WTC11 (cell line): ENCODE data around the gene IL16. TPM values are rescaled to one million over a fixed set of nuclear protein-coding genes. Genes with fewer than 3 reads are reported as not detected.

Experiments used
- ATAC-seq: fragments of 200-7000 bp; cut with Tn5 transposase; 2 replicates; pipeline ENCODE4 v1.10.0; 2021; ENCODE audit warnings: mild to moderate bottlenecking, moderate library complexity
- CTCF ChIA-PET: fragments of 300-600 bp; sonication (Branson Sonifier 250); formaldehyde crosslinking; loops from one replicate; lab custom pipeline; 2021; ENCODE audit warnings: antibody characterized with exemption; lab: Charles Lee
- POLR2A ChIA-PET: fragments of 350-600 bp; sonication (Branson Sonifier 250); formaldehyde crosslinking; loops from one replicate; lab custom pipeline; 2021; ENCODE audit warnings: antibody characterized with exemption; lab: Charles Lee
- DNase-seq: peaks from one replicate; pipeline ENCODE4 v3.0.0; 2021; ENCODE audit warnings: low spot score
- H3K27ac Mint-ChIP-seq: 2 replicates; pipeline ENCODE4 v1.8.0; 2021; ENCODE audit warnings: mixed read lengths
- H3K27me3 Mint-ChIP-seq: 2 replicates; pipeline ENCODE4 v1.8.0; 2021; ENCODE audit warnings: low read depth, mild to moderate bottlenecking, moderate library complexity, mixed read lengths
- H3K36me3 Mint-ChIP-seq: 2 replicates; pipeline ENCODE4 v1.8.0; 2021; ENCODE audit warnings: mixed read lengths
- H3K4me1 Mint-ChIP-seq: 2 replicates; pipeline ENCODE4 v1.8.0; 2022; ENCODE audit warnings: mixed read lengths
- H3K4me3 Mint-ChIP-seq: 2 replicates; pipeline ENCODE4 v1.8.0; 2021; ENCODE audit warnings: mild to moderate bottlenecking, moderate library complexity, mixed read lengths
- H3K9me3 Mint-ChIP-seq: 2 replicates; pipeline ENCODE4 v1.8.0; 2021; ENCODE audit warnings: mixed read lengths
- CBFB ChIP-seq: sonication (generic); formaldehyde crosslinking; IDR thresholded peaks from 2 replicates; pipeline ENCODE4 v1.8.1; 2022; ENCODE audit warnings: mild to moderate bottlenecking, low read depth, missing genetic modification reagents
- E2F1 ChIP-seq: sonication (generic); formaldehyde crosslinking; IDR thresholded peaks from 2 replicates; pipeline ENCODE4 v1.8.0; 2022; ENCODE audit warnings: mild to moderate bottlenecking, missing genetic modification reagents
- ETV6 ChIP-seq: sonication (generic); formaldehyde crosslinking; IDR thresholded peaks from 2 replicates; pipeline ENCODE4 v1.8.1; 2022; ENCODE audit warnings: mild to moderate bottlenecking, missing genetic modification reagents
- HMGA2 ChIP-seq: fragments of 250-450 bp; sonication (Bioruptor Pico); IDR thresholded peaks from 2 replicates; pipeline ENCODE4 v1.4.0; 2021; ENCODE audit warnings: mild to moderate bottlenecking, moderate library complexity
- JUN ChIP-seq: sonication (generic); formaldehyde crosslinking; IDR thresholded peaks from 2 replicates; pipeline ENCODE4 v1.8.0; 2023; ENCODE audit warnings: mild to moderate bottlenecking, missing genetic modification reagents
- OVOL2 ChIP-seq: fragments of 250-450 bp; sonication (Bioruptor Pico); IDR thresholded peaks from 2 replicates; pipeline ENCODE4 v1.9.0; 2021; ENCODE audit warnings: mild to moderate bottlenecking, borderline replicate concordance
- SMAD3 ChIP-seq: sonication (generic); formaldehyde crosslinking; IDR thresholded peaks from 2 replicates; pipeline ENCODE4 v1.8.0; 2022; ENCODE audit warnings: missing genetic modification reagents, mild to moderate bottlenecking, borderline replicate concordance
- SP1 ChIP-seq: sonication (generic); formaldehyde crosslinking; conservative IDR thresholded peaks from 2 replicates; pipeline ENCODE4 v1.8.1; 2022; ENCODE audit warnings: missing genetic modification reagents
- USF2 ChIP-seq: sonication (generic); formaldehyde crosslinking; IDR thresholded peaks from 2 replicates; pipeline ENCODE4 v1.8.1; 2023; ENCODE audit warnings: mild to moderate bottlenecking, missing genetic modification reagents, moderate library complexity
- ZNF121 ChIP-seq: sonication (generic); formaldehyde crosslinking; IDR thresholded peaks from 2 replicates; pipeline ENCODE4 v1.8.0; 2023; ENCODE audit warnings: missing genetic modification reagents
- ZNF281 ChIP-seq: sonication (generic); formaldehyde crosslinking; IDR thresholded peaks from 2 replicates; pipeline ENCODE4 v1.8.0; 2023; ENCODE audit warnings: mild to moderate bottlenecking, missing genetic modification reagents
- ZNF317 ChIP-seq: sonication (generic); formaldehyde crosslinking; IDR thresholded peaks from 2 replicates; pipeline ENCODE4 v1.8.1; 2023; ENCODE audit warnings: low read depth, mild to moderate bottlenecking, moderate library complexity, missing genetic modification reagents, borderline replicate concordance
- total RNA-seq: library from RNA; stranded (reverse); gene quantifications from 3 replicates; pipeline ENCODE4 v1.2.3, GENCODE V29; 2021
- TF ChIP-seq, protein P1 (sequence below): sonication (generic); formaldehyde crosslinking; IDR thresholded peaks from 2 replicates; pipeline ENCODE4 v1.8.1; 2023; ENCODE audit warnings: mild to moderate bottlenecking, missing genetic modification reagents, borderline replicate concordance
- TF ChIP-seq, protein P2 (sequence below): sonication (generic); formaldehyde crosslinking; conservative IDR thresholded peaks from 2 replicates; pipeline ENCODE4 v1.8.1; 2023; ENCODE audit warnings: mild to moderate bottlenecking, low read depth, missing genetic modification reagents, moderate library complexity

IL16 gene
- total RNA-seq, 1 experiment from 2014 or later, result 0.61 TPM

DNA sequence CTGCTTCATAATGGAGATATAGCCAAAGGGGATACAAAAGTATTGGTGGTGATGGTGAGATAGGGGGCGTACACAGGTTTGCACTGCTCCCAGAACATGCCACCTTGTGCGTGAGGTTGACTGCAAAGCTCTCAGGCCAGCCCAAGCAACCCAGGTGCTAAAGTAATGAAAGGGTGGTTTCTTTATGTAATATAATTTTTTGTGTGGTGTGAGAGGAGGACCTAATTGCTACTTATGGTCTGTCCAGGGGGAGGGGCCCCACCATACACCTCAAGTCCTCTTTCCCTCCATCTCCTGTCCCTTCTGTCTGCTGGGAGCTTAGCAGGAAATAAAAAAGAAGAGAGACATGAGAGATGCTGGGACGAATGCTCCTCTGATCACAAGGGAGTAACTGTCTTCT, 73.5 kb downstream of the IL16 start (continued):
- TF ChIP-seq, protein P1, sequence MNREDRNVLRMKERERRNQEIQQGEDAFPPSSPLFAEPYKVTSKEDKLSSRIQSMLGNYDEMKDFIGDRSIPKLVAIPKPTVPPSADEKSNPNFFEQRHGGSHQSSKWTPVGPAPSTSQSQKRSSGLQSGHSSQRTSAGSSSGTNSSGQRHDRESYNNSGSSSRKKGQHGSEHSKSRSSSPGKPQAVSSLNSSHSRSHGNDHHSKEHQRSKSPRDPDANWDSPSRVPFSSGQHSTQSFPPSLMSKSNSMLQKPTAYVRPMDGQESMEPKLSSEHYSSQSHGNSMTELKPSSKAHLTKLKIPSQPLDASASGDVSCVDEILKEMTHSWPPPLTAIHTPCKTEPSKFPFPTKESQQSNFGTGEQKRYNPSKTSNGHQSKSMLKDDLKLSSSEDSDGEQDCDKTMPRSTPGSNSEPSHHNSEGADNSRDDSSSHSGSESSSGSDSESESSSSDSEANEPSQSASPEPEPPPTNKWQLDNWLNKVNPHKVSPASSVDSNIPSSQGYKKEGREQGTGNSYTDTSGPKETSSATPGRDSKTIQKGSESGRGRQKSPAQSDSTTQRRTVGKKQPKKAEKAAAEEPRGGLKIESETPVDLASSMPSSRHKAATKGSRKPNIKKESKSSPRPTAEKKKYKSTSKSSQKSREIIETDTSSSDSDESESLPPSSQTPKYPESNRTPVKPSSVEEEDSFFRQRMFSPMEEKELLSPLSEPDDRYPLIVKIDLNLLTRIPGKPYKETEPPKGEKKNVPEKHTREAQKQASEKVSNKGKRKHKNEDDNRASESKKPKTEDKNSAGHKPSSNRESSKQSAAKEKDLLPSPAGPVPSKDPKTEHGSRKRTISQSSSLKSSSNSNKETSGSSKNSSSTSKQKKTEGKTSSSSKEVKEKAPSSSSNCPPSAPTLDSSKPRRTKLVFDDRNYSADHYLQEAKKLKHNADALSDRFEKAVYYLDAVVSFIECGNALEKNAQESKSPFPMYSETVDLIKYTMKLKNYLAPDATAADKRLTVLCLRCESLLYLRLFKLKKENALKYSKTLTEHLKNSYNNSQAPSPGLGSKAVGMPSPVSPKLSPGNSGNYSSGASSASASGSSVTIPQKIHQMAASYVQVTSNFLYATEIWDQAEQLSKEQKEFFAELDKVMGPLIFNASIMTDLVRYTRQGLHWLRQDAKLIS, result no peak
- TF ChIP-seq SP1 (no peak), SMAD3 (CRISPR knock-in tag) (no peak), ZNF121 (CRISPR knock-in tag) (no peak)
- TF ChIP-seq, all 79 proteins: peak for 0

GRCh38 chr15:81270781-81271491, 74.3 kb downstream of the IL16 start:
- Mint-ChIP-seq H3K27ac (no peak overlapping the region), H3K27me3 (no peaks in the 10 kb centered on the region; the same call in 1 of the 2 replicates), H3K9me3 (0 out of 2 replicates have a peak, but pooled peaks cover under 1% of the 10 kb centered on the region), H3K4me1 (peaks cover 17% of the 10 kb centered on the region), H3K36me3 (no peaks in the 10 kb centered on the region), H3K4me3 (no peak overlapping the region)
- peak; percentile 94 for TF ChIP-seq HMGA2 (CRISPR knock-in tag)
- TF ChIP-seq JUN (CRISPR knock-in tag), result no peak
- CTCF ChIA-PET, result interaction anchor here (1.5 kb wide), 1 partner anchor 139 kb away, joined by 5 read pairs; no protein-coding TSS in a partner anchor
- ATAC-seq (no peak), DNase-seq (no peak)
- POLR2A ChIA-PET, result no interaction called here

- peaks cover 12% of the 10 kb centered on the region for H3K9me3 Mint-ChIP-seq
- POLR2A ChIA-PET, result no interaction called here
- TF ChIP-seq USF2 (CRISPR knock-in tag) (no peak), ZNF317 (CRISPR knock-in tag) (no peak)
These were observed 75.3 kb downstream of the IL16 start for GRCh38 chr15:81271761-81272644.

DNA sequence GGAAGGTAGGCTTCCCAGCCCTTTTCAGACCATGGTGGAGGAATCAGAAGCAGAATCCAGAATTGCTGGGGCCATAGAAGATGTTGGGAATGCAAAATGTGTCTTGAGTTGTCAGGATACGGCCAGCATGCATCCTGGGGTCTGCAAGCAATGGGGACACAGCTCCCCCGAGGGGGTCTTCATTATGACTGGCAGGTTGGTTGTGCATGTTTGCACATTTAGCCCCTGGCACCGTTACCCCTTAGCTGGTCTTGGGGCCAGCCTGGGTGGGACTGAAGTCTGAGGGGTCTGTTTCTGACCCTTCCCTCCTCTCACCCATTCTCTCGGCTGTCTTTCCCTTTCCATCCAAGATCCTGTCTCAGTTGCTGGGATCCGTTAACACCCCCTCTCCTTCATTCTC, 76.5 kb downstream of the IL16 start:
- ATAC-seq (no peak), DNase-seq (no peak)
- ChIA-PET CTCF (interaction anchor here (1.1 to 1.4 kb wide), 2 partner anchors 78 to 165 kb away, joined by 3 read pairs; no protein-coding TSS in a partner anchor), POLR2A (no interaction called here)
- Mint-ChIP-seq H3K9me3 (peaks cover 22% of the 10 kb centered on the region), H3K27ac (no peak overlapping the region), H3K4me1 (peaks cover 12% of the 10 kb centered on the region), H3K36me3 (peaks cover 16% of the 10 kb centered on the region), H3K4me3 (no peak overlapping the region), H3K27me3 (peaks cover 5% of the 10 kb centered on the region)
- no peak for TF ChIP-seq ZNF281 (CRISPR knock-in tag)
- no peak for TF ChIP-seq USF2 (CRISPR knock-in tag)
- TF ChIP-seq, protein P2, sequence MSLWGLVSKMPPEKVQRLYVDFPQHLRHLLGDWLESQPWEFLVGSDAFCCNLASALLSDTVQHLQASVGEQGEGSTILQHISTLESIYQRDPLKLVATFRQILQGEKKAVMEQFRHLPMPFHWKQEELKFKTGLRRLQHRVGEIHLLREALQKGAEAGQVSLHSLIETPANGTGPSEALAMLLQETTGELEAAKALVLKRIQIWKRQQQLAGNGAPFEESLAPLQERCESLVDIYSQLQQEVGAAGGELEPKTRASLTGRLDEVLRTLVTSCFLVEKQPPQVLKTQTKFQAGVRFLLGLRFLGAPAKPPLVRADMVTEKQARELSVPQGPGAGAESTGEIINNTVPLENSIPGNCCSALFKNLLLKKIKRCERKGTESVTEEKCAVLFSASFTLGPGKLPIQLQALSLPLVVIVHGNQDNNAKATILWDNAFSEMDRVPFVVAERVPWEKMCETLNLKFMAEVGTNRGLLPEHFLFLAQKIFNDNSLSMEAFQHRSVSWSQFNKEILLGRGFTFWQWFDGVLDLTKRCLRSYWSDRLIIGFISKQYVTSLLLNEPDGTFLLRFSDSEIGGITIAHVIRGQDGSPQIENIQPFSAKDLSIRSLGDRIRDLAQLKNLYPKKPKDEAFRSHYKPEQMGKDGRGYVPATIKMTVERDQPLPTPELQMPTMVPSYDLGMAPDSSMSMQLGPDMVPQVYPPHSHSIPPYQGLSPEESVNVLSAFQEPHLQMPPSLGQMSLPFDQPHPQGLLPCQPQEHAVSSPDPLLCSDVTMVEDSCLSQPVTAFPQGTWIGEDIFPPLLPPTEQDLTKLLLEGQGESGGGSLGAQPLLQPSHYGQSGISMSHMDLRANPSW, result no peak
- TF ChIP-seq OVOL2, result no peak
- no peak for TF ChIP-seq CBFB (CRISPR knock-in tag)
- TF ChIP-seq ETV6 (CRISPR knock-in tag), result no peak
- no peak for TF ChIP-seq E2F1

More at GRCh38 chr15:81271761-81272644, 75.3 kb downstream of the IL16 start:
- Mint-ChIP-seq H3K4me1 (peaks cover 12% of the 10 kb centered on the region), H3K27ac (no peak overlapping the region), H3K27me3 (peaks cover 4% of the 10 kb centered on the region), H3K36me3 (peaks cover 6% of the 10 kb centered on the region), H3K4me3 (no peak overlapping the region)
- no peak for ATAC-seq
- DNase-seq, result no peak
- CTCF ChIA-PET, result interaction anchor here (0.9 to 1.5 kb wide), 4 partner anchors 77 to 139 kb away, joined by 3 to 5 read pairs (median 4); no protein-coding TSS in a partner anchor
